HG03135 (cell line): ENCODE data around the gene FUNDC2.
A peak's percentile ranks its signal among the peaks of the same experiment; 100 is the strongest.
"Not testable (repeated sequence)": the region's sequence is repeated elsewhere in the genome, so short reads cannot be mapped to it uniquely, and the experiment has no call there.

Experiments
- ATAC-seq: cut with Tn5 transposase; IDR thresholded peaks from one replicate; pipeline ENCODE4 v1.9.1; 2021; ENCODE audit warnings: mild to moderate bottlenecking, moderate library complexity; ENCODE audit not compliant: unreplicated experiment

FUNDC2 gene, protein sequence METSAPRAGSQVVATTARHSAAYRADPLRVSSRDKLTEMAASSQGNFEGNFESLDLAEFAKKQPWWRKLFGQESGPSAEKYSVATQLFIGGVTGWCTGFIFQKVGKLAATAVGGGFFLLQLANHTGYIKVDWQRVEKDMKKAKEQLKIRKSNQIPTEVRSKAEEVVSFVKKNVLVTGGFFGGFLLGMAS

GRCh38 chrX:155026727-155027508, at the start of gene FUNDC2:
Gene FUNDC2 (plus strand): TSS chrX:155026844. CDS start chrX:155026939, 95 bp downstream.
- peak; percentile 85 for ATAC-seq

DNA sequence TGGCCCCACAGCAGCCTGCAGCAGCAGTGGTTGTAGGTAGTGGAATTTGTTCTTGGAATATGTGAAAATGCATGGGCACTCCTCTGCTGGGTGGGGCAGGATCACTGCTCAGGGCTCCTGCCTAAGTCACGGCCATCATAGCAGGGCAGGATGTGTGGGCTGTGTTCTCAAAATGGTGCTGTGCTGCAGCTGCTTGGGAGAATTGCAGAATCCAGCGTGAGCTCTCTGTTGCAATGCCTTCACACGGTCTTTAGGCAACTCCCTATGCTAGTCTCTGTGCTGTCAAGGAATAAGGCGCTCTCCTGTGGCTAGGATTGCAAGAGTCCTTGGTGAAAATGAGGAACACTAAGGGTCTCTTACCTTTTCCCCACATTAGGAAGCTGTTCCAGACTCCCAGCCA, 47.0 kb upstream of the FUNDC2 start:
- ATAC-seq = no peak

DNA sequence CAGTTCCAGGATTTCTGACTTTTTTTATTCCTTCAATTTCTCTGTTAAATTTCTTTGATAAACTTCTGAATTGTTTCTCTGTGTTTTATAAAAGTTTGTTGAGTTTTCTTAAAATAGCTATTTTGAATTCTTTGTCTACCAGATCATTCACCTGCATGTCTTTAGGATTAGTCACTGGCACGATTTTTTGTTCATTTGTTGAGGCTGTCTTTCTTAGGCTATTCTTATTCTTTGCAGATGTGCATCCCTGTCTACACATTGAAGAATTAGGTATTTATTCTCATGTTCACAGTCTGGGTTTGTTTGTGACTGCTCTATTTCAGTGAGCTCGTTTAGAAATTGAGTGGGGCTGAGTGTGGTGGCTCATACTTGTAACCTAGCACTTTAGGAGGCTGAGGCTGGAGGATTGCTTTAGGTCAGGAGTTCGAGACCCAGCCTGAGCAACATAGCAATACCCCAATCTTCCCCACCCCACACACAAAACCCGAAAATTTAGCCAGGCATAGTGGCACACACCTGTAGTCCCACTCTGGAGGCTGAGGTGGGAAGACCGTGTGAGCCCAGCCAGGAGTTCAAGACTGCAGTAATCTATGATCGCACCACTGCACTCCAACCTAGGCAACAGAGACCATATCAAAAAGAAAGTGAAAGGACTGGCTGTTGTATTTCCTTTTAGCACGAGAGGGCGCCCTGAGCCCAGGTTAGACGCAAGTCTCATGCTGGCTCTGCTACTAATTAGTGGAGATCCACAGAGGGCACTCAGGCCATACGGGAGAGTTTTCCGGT, 46.1 kb upstream of the FUNDC2 start:
- ATAC-seq = peak; percentile 97

DNA sequence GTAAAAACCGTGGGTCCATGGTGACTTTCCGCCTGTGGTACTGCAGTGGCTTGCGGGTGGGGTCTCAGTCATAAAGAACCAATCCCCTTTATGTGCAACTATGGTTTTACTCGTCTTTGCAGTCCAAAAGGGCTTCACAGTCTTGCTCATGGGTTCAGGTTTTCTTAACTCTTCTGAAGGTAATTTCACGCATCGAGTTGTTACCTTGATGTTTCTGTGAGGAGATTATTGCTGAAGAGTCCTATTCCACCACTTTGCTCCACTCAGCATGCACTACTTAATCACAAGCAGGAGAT, 45.6 kb upstream of the FUNDC2 start:
- peak; percentile 15 for ATAC-seq

DNA sequence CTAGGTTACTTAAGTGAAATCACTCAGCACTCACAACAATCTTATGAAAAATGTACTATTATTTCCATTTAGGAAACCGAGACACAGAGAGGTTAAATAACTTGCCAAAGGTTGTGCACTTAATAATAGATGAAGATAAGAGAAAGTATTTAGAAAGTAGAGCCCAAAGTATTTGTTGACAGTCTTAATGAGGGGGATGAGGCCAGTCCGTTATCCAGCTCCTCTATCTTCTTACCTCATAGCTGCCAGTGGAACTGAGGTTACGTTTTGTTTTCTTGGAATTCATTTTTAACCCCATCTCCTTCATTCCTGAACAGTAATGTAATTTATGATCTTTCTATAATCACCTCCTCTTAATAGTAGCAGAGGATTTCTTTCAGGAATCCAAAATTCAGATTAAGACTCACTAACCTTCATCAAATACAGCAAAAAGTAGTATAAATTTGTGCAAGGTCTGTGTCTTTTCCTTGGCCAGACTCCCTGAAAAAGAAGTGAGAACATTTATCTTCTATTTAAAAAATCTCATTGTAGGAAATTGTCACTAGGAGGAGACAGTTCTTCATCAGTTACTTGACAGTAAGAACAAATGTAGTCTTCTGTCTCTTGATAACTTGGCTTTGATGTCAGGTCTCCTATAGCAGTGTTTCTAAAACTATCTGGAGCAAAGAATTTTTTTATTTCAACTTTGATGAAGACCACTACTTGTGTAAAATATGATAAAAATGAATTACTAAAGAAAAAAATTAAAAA, 39.6 kb upstream of the FUNDC2 start:
- ATAC-seq = no peak

- ATAC-seq = no peak
Observed at GRCh38 chrX:154987940-154988339, 38.7 kb upstream of the FUNDC2 start.

DNA sequence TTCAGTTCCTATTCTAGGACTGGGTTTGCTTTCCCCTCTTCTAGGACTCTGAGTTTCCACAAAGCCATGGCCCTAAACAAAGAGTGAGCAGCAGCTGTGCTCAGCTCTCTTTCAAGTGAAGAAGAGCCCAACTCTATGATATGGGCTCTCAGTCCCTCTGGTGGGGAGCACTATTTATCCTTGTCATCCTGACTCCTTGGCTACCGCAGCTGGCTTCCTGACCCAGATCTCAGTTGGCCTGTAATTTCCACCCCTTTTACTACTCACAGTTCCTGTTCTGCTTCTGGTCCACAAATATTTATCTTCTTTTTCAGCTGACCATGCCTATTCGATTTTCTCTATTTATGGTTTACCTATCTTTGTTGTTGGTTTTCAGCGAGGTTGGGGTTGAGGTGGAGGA, 37.9 kb upstream of the FUNDC2 start:
- ATAC-seq = no peak

DNA sequence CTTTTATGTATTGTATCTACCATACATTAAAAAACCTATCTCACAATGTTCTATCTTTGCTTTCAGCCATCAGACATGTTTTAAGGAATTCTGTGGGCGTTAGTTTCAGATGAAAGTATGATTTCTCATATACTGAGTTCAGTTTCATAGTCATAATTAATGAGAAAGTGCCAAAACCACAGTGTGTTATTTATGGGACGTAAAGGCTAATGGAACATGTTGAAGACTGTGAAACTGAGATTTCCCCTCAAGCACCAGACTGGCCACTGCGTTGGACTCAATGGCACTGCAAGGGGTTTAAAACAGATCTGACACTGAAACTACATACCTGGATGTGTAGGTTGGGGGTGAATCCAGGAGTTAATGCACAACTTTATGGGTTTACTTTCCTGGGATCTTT, 36.1 kb upstream of the FUNDC2 start:
- ATAC-seq = no peak

DNA sequence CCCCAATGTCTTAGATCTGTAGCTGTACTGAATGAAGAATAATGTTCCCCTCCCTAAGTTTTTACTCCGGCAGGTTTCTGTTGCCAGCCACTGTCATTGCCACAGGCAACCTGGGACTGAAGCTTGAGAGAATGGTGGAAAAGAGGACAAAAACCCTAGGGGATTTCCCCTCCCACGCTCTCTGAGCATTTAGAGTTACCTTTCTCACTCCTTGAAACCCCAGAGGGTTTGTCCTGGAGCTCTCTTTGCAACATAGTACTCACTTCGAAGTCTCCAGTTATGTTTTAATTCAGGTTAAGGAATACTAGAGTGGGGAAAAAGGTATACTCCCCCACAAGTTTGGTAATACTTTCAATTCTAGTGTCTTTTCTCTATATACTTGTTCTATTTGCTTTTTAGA, 35.6 kb upstream of the FUNDC2 start:
- ATAC-seq = no peak

- ATAC-seq = no peak
Observed at GRCh38 chrX:154991476-154991875, 35.2 kb upstream of the FUNDC2 start.

DNA sequence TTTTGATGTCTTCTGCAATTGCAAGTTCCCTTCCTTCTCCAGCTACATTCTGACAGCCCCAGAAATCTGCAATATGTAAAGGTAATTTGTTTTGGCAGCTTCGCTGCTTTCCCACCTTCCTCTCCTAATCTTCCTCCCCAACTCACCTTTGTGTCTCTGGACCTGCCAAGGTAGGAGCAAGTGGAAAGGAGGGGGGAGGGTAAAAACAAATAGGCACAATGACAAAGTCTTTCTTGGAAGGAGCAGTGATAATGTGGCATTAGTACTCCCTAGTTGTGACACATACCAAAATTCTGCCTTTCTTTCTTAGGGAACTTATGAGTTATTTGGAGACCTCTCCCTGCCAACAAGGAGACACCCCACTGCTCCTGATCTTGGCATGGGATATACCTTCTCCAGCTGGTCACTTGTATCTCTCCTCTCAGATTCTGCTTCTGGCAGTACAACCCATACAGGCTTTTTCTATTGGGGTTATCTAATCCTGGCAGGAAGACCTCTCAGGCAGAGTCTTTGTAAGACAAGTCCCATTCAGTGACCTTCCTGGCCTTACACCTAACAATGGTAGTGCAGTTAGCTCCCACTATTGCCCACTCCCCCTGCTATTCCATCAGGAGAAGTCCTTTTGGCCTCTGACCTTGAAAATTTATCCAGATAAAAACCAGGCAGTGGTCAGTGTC, 28.3 kb upstream of the FUNDC2 start:
- no peak for ATAC-seq

- ATAC-seq = no peak
Observed at GRCh38 chrX:155000841-155001240, 25.8 kb upstream of the FUNDC2 start.

DNA sequence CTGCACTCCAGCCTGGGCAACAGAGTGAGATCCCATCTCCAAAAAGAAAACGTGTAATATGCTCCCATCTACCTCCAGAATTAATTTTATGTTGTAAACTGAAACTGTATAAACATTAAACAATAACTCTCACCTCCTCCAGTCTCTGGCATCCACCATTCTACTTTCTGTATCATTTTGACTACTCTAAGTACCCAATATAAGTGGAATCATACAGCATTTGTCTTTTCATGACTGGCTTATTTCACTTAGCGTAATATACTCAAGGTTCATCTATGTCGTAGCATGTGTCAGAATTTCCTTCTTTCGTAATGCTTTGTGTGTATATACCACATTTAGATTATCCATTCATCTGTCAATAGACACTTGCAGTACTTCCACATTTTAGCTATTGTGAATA, 24.8 kb upstream of the FUNDC2 start:
- no peak for ATAC-seq

DNA sequence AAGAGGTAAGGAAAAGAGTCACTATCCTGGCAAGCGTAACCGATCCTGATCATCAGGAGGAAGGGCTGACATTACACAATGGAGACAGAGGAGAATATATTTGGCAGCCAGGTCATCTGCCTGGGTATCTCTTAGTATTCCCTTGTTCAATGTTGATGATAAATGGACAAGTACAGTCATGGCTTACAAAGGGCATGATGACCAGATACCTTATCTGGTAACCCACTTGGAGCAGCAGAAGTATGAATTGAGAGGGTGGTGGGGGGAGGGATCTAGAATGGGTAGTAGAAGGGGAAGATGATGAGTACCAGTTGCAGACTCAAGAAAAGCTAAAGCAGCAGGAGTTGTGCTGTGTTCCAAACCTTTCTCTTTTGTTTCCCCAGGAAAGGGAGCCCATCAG, 21.5 kb upstream of the FUNDC2 start:
- ATAC-seq = no peak

DNA sequence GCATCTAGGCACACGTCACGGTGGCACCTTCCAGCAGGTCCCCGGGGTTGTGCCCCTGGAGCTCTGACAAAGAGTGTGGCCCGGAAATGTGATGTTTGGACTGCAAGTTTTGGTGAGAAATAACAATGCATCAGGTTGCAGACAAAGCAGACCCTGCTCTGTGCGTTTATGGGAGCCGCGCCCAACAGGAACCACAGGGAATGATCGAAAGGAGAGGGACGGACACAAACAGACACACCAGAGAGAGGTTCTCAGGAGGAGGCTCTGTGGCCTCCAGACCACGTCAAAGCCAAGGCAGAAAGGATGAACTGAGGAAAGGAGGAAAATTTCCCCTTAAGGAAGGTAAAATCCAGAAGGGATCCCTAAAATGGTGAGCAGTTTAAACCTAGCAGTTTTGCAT, 20.3 kb upstream of the FUNDC2 start:
- ATAC-seq = not testable (repeated sequence)

DNA sequence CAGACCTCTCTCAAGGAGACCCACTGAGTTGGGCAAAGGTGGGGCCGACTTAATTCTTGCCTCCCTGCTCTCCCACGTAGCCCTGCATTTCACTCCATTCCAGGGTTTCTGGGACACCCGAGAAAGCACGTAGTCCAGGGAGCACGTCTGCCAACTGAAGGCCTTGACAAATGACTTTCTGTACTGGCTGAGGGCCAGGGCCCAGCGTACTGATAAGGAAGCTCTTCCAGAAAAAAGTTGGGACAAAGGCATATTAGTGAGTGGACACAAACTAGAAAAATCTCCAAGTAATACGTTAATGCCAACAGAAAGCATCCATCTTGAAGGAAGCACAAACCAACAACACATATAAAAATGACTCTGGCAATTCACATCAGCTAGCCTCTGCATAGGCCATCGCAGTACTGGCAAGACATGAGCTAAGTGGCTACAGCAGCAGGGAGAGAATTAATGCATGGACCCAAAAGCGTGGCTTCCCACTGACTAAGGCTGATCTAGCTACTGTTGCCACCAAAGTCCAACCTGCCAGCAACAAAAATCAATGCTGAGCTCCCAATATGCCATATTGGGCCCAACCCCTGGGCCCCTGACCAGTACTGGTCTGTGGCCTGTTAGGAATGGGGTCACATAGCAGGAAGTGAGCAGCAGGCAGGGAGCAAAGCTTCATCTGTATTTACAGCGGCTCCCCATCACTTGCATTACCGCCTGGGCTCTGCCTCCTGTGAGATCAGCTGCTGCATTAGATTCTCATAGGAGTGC, 19.6 kb upstream of the FUNDC2 start:
- ATAC-seq = not testable (repeated sequence)

DNA sequence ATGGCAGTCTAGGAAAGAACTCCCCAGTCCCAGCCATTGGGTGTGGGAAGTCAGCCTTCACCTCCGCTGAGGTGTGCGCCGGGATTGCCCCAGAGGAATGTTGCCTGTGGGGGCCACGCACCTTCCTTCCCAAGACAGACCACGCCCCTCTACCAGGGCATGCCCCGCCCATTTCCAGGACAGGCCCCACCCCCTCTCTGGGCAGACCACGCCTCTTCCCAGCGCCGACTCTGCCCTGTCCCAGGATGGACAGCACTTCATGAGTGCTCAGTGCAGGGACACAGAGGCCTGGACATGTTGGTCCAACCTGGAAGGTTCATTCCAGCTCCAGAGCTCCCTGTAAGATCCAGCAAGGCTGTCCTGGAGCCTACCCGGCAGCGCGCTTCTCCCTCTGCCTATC, 18.1 kb upstream of the FUNDC2 start:
- not testable (repeated sequence) for ATAC-seq

DNA sequence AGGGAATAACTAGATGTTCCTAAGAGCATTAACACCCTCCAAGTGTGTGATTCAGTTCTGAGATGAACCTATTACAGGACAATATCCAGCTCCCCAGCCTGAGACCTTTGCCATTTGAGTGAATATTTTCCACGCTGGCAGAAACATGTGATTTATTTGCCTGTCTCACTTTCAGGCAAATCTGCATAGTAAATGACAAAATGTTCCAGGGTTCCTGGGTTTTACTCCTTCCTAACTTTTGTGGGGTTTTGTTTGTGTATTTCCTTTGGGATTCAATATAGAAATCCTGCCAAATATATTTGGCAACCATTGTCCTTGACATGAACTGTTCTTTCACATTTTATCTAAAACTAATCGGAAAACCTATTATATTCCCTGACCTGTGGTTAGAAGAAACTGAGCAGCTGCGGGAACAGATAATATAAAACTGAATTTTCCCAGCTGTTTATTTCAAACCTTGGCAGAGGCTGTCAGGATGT, 16.6 kb upstream of the FUNDC2 start:
- no peak for ATAC-seq

GRCh38 chrX:155020591-155020990, 6.1 kb upstream of the FUNDC2 start:
- no peak for ATAC-seq

DNA sequence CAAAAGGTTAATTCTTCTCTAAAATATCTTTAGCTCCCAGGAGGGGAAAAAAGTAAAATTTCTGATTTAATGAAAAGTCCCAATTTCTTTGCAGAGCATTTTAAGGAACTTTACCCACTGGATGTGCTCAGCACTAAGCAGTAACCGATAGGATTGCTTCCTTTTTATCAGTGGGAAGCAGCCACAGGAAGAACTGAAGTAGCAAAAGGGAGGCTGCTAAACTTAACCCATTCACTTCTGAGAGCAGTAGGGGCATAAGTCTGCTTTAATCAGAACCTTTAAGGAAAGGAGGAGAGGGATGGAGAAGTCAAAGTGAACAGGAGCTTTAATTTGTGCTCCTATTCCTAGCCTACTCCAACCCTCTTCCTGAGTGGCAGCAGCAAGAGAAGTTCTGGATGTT, 4.1 kb upstream of the FUNDC2 start, which contains the start of gene F8:
Gene F8, minus strand, starts transcription at position 139 of the 400 bp plus-strand sequence. CDS start 171 bp downstream, outside the sequence.
- no peak for ATAC-seq
